IMR-90 (cell line): ENCODE measurements around the gene SEPTIN8. TPM values are rescaled to one million over a fixed set of nuclear protein-coding genes. Genes with fewer than 3 reads are reported as not detected.

Experiments
- ATAC-seq: fragments of 200-7000 bp; cut with Tn5 transposase; 2 replicates; pipeline ENCODE4 v1.9.1; 2020; ENCODE audit warnings: low read depth, mild to moderate bottlenecking, moderate library complexity
- BruUV-seq: library from RNA; stranded (reverse); fragments of 400-500 nt; replicated peaks from 2 replicates; lab custom pipeline; 2021; lab: Mats Ljungman, UMichigan
- CTCF ChIA-PET: fragments of 300-600 bp; formaldehyde crosslinking; extraction: SDS; loops from one replicate; lab custom pipeline; 2021; ENCODE audit warnings: antibody characterized with exemption; lab: Yijun Ruan, JAX
- POLR2A ChIA-PET: fragments of 300-600 bp; sonication (Branson Sonifier 250); formaldehyde crosslinking; loops from one replicate; lab custom pipeline; 2022; ENCODE audit warnings: antibody characterized with exemption; ENCODE audit not compliant: unreplicated experiment; lab: Charles Lee
- DNase-seq: peaks from one replicate; pipeline ENCODE4 v3.0.0; 2013
- H2AFZ ChIP-seq: replicated peaks from 2 replicates; pipeline ENCODE3; 2013; ENCODE audit warnings: low read length, mild to moderate bottlenecking; ENCODE audit not compliant: poor library complexity
- H2AK5ac ChIP-seq: 2 replicates; pipeline ENCODE4 v1.6.1; 2013; ENCODE audit warnings: low read depth, low read length, inconsistent platforms
- H2AK9ac ChIP-seq: replicated peaks from 2 replicates; pipeline ENCODE3; 2013; ENCODE audit warnings: mild to moderate bottlenecking, low read depth, low read length, moderate library complexity; ENCODE audit not compliant: poor library complexity
- H2BK120ac ChIP-seq: 2 replicates; pipeline ENCODE4 v1.6.1; 2013; ENCODE audit warnings: low read depth, low read length, inconsistent platforms
- H2BK15ac ChIP-seq: 3 replicates; pipeline ENCODE4 v1.6.1; 2013; ENCODE audit warnings: low read depth, low read length, inconsistent platforms
- H2BK20ac ChIP-seq: 2 replicates; pipeline ENCODE4 v1.6.1; 2013; ENCODE audit warnings: low read depth, mild to moderate bottlenecking, inconsistent platforms, low read length, moderate library complexity
- H2BK5ac ChIP-seq: 2 replicates; pipeline ENCODE4 v1.6.1; 2013; ENCODE audit warnings: mild to moderate bottlenecking, low read depth, low read length, inconsistent platforms; ENCODE audit not compliant: poor library complexity, severe bottlenecking
- H3K14ac ChIP-seq: replicated peaks from 2 replicates; pipeline ENCODE4 v1.6.1; 2013; ENCODE audit warnings: low read depth, low read length, inconsistent platforms
- H3K18ac ChIP-seq: 2 replicates; pipeline ENCODE4 v1.6.1; 2013; ENCODE audit warnings: low read depth, low read length, control low read depth
- H3K23ac ChIP-seq: 2 replicates; pipeline ENCODE4 v1.6.1; 2013; ENCODE audit warnings: low read depth, low read length, inconsistent platforms
- H3K27ac ChIP-seq: 2 replicates; pipeline ENCODE4 v1.5.1; 2013; ENCODE audit warnings: mild to moderate bottlenecking, control low read depth, low read length; ENCODE audit not compliant: insufficient read depth
- H3K27me3 ChIP-seq: 2 replicates; pipeline ENCODE4 v1.6.1; 2013; ENCODE audit warnings: low read length; ENCODE audit not compliant: control insufficient read depth, insufficient read depth
- H3K36me3 ChIP-seq: 2 replicates; pipeline ENCODE4 v1.6.1; 2013; ENCODE audit warnings: low read length, mixed read lengths; ENCODE audit not compliant: control insufficient read depth, insufficient read depth
- H3K4ac ChIP-seq: 2 replicates; pipeline ENCODE4 v1.6.1; 2013; ENCODE audit warnings: low read depth, low read length, inconsistent platforms
- H3K4me1 ChIP-seq: 2 replicates; pipeline ENCODE4 v1.6.1; 2013; ENCODE audit warnings: low read length, mixed read lengths; ENCODE audit not compliant: control insufficient read depth, insufficient read depth
- H3K4me2 ChIP-seq: 2 replicates; pipeline ENCODE4 v1.6.1; 2013; ENCODE audit warnings: low read depth, mild to moderate bottlenecking, control low read depth, low read length, moderate library complexity
- H3K4me3 ChIP-seq: 2 replicates; pipeline ENCODE4 v1.5.1; 2013; ENCODE audit warnings: low read depth, mild to moderate bottlenecking, control low read depth, low read length, moderate library complexity; ENCODE audit not compliant: insufficient read depth
- H3K56ac ChIP-seq: 2 replicates; pipeline ENCODE4 v1.6.1; 2013; ENCODE audit warnings: low read length, inconsistent platforms; ENCODE audit not compliant: insufficient read depth; ENCODE audit errors: extremely low read depth
- H3K79me1 ChIP-seq, 2 experiments: 2 replicates each; pipeline ENCODE4 v1.6.1; 2013; ENCODE audit warnings: low read length in 2 of 2, inconsistent platforms in 1 of 2, low read depth in 1 of 2
- H3K9ac ChIP-seq: 2 replicates; pipeline ENCODE4 v1.6.1; 2013; ENCODE audit warnings: low read depth, low read length, control low read depth
- H3K9me1 ChIP-seq: 2 replicates; pipeline ENCODE4 v1.6.1; 2013; ENCODE audit warnings: low read length, inconsistent platforms; ENCODE audit not compliant: insufficient read depth
- H3K9me3 ChIP-seq: 2 replicates; pipeline ENCODE4 v1.6.1; 2013; ENCODE audit warnings: low read length; ENCODE audit not compliant: control insufficient read depth, insufficient read depth
- H4K20me1 ChIP-seq: 2 replicates; pipeline ENCODE4 v1.6.1; 2013; ENCODE audit warnings: low read length, inconsistent platforms; ENCODE audit not compliant: insufficient read depth
- H4K5ac ChIP-seq: 2 replicates; pipeline ENCODE4 v1.6.1; 2013; ENCODE audit warnings: mild to moderate bottlenecking, low read depth, low read length, control low read depth
- H4K8ac ChIP-seq, 2 experiments: 2 replicates each; pipeline ENCODE4 v1.6.1; 2013; ENCODE audit warnings: low read depth in 2 of 2, low read length in 2 of 2, control low read depth in 1 of 2, inconsistent platforms in 1 of 2
- H4K91ac ChIP-seq: 2 replicates; pipeline ENCODE4 v1.6.1; 2013; ENCODE audit warnings: low read depth, low read length, inconsistent platforms; ENCODE audit not compliant: insufficient read depth
- BHLHE40 ChIP-seq: fragments of 150-350 bp; IDR thresholded peaks from 2 replicates; pipeline ENCODE4 v1.6.1; 2016; ENCODE audit warnings: mild to moderate bottlenecking, low read depth, low read length
- CEBPB ChIP-seq: IDR thresholded peaks from 2 replicates; pipeline ENCODE4 v1.6.1; 2012; ENCODE audit warnings: low read depth, low read length, improper control_type of control experiment
- CHD1 ChIP-seq: IDR thresholded peaks from 2 replicates; pipeline ENCODE4 v1.6.1; 2012; ENCODE audit warnings: low read depth, low read length, improper control_type of control experiment
- CTCF ChIP-seq: conservative IDR thresholded peaks from 2 replicates; pipeline ENCODE4 v1.5.1; 2012; ENCODE audit warnings: mild to moderate bottlenecking, low read depth, low read length, improper control_type of control experiment
- FOS ChIP-seq: fragments of 150-350 bp; IDR thresholded peaks from 2 replicates; pipeline ENCODE4 v1.6.1; 2016; ENCODE audit warnings: low read depth, low read length
- MAFK ChIP-seq: IDR thresholded peaks from 2 replicates; pipeline ENCODE4 v1.6.1; 2012; ENCODE audit warnings: low read depth, low read length, improper control_type of control experiment
- MAZ ChIP-seq: IDR thresholded peaks from 2 replicates; pipeline ENCODE4 v1.6.1; 2012; ENCODE audit warnings: low read depth, mild to moderate bottlenecking, low read length, improper control_type of control experiment, moderate library complexity, borderline replicate concordance
- MXI1 ChIP-seq: IDR thresholded peaks from 2 replicates; pipeline ENCODE4 v1.6.1; 2012; ENCODE audit warnings: low read depth, mild to moderate bottlenecking, low read length, moderate library complexity, borderline replicate concordance
- NFE2L2 ChIP-seq: fragments of 150-350 bp; IDR thresholded peaks from 2 replicates; pipeline ENCODE4 v1.6.1; 2016; ENCODE audit warnings: low read depth, mild to moderate bottlenecking, low read length
- POLR2A ChIP-seq: IDR thresholded peaks from 2 replicates; pipeline ENCODE4 v1.6.1; 2012; ENCODE audit warnings: mild to moderate bottlenecking, low read depth, low read length
- RAD21 ChIP-seq: IDR thresholded peaks from 2 replicates; pipeline ENCODE4 v1.6.1; 2012; ENCODE audit warnings: low read length, improper control_type of control experiment
- RCOR1 ChIP-seq: IDR thresholded peaks from 2 replicates; pipeline ENCODE4 v1.6.1; 2012; ENCODE audit warnings: mild to moderate bottlenecking, low read length, improper control_type of control experiment; ENCODE audit not compliant: insufficient replicate concordance
- RFX5 ChIP-seq: IDR thresholded peaks from 2 replicates; pipeline ENCODE4 v1.8.0; 2012; ENCODE audit warnings: low read depth, mild to moderate bottlenecking, low read length, moderate library complexity
- SMC3 ChIP-seq: fragments of 150-350 bp; IDR thresholded peaks from 2 replicates; pipeline ENCODE4 v1.6.1; 2016; ENCODE audit warnings: low read depth, mild to moderate bottlenecking, antibody characterized with exemption, low read length, moderate library complexity
- USF2 ChIP-seq: fragments of 150-350 bp; IDR thresholded peaks from 2 replicates; pipeline ENCODE4 v1.6.1; 2017; ENCODE audit warnings: mild to moderate bottlenecking, antibody characterized with exemption, low read length, low read depth
- WGBS, 2 experiments: methylation state at CpG; one replicate each; pipeline versions ENCODE4 v1.1.5 to v1.1.7; 2013; ENCODE audit warnings: missing lambda C conversion rate in 2 of 2; ENCODE audit not compliant: insufficient read length in 1 of 2; ENCODE audit errors: extremely low coverage in 2 of 2; 5-methylcytosine and 5-hydroxymethylcytosine counted together
- dilution Hi-C: fragments of 300-500 bp; cut with HindIII; formaldehyde crosslinking; loops from one replicate; pipeline ENCODE4 v1.14.3; 2018; ENCODE audit warnings: low sequenced_read_pairs; ENCODE audit not compliant: unreplicated experiment
- in situ Hi-C: fragments of 300-500 bp; cut with MboI; formaldehyde crosslinking; loops from 3 replicates; pipeline ENCODE4 v1.14.3; 2019; ENCODE audit warnings: low sequenced_read_pairs, inconsistent platforms, mixed read lengths
- intact Hi-C: fragments of 100-400 bp; cut with micrococcal nuclease; formaldehyde crosslinking; loops from 2 replicates; pipeline ENCODE4 v1.10.0; 2022
- polyA plus RNA-seq, 3 experiments: library from polyadenylated mRNA; depleted of rRNA; stranded (reverse); fragments of >200 nt; gene quantifications; 2 replicates each; pipeline ENCODE4 v1.2.3, GENCODE V29; 2012; ENCODE audit warnings: low replicate concordance in 1 of 3
- total RNA-seq: library from RNA; depleted of rRNA; stranded (reverse); fragments of >200 nt; gene quantifications from 2 replicates; pipeline ENCODE4 v1.2.3, GENCODE V29; 2012
- TF ChIP-seq, protein P1 (sequence below): fragments of 150-350 bp; IDR thresholded peaks from 2 replicates; pipeline ENCODE4 v1.6.1; 2016; ENCODE audit warnings: low read depth, mild to moderate bottlenecking, low read length, moderate library complexity, borderline replicate concordance

SEPTIN8 gene
- total and polyA plus RNA-seq, 2 of the 4 experiments (the other 2 are of a cell fraction): 56.2 to 67.2 TPM

GRCh38 chr5:132766806-132767055 lies 10.3 kb downstream of the SEPTIN8 start:
- dilution Hi-C loops: no loop called here
- peaks cover 17% of the 10 kb centered on the region for H3K4me1 ChIP-seq
- TF ChIP-seq CHD1 (no peak), CTCF (no peak), FOS (no peak), BHLHE40 (no peak), MAZ (no peak), SMC3 (no peak), NFE2L2 (no peak), RCOR1 (no peak), RFX5 (no peak), MAFK (no peak), POLR2A (no peak), MXI1 (no peak), CEBPB (no peak), USF2 (no peak), RAD21 (no peak)
- TF ChIP-seq, protein P1, sequence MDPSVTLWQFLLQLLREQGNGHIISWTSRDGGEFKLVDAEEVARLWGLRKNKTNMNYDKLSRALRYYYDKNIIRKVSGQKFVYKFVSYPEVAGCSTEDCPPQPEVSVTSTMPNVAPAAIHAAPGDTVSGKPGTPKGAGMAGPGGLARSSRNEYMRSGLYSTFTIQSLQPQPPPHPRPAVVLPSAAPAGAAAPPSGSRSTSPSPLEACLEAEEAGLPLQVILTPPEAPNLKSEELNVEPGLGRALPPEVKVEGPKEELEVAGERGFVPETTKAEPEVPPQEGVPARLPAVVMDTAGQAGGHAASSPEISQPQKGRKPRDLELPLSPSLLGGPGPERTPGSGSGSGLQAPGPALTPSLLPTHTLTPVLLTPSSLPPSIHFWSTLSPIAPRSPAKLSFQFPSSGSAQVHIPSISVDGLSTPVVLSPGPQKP: no peak
- H4K91ac ChIP-seq: no peak overlapping the region
- peaks cover 37% of the 10 kb centered on the region for H3K9me1 ChIP-seq
- WGBS, 2 experiments: no CpG with 5 or more reads among the region's 1 CpG
- H3K9ac ChIP-seq: no peak overlapping the region
- in situ Hi-C loops: no loop called here
- no peak overlapping the region; the same call in 1 of the 2 replicates for H2BK20ac ChIP-seq
- no peak overlapping the region for H2BK15ac ChIP-seq
- H3K36me3 ChIP-seq: peaks cover 27% of the 10 kb centered on the region
- ATAC-seq (no peak), DNase-seq (no peak)
- H3K56ac ChIP-seq: no peak overlapping the region
- no peak overlapping the region for H3K27ac ChIP-seq
- BruUV-seq: no TSS peak
- no peaks in the 10 kb centered on the region for H3K9me3 ChIP-seq
- H3K23ac ChIP-seq: no peak overlapping the region
- no peak overlapping the region for H4K5ac ChIP-seq
- H2BK5ac ChIP-seq: no peak overlapping the region
- H3K18ac ChIP-seq: no peak overlapping the region
- CTCF ChIA-PET: interaction anchor here (0.9 to 1.3 kb wide), 2 partner anchors 12 to 54 kb away, joined by 3 to 5 read pairs; no protein-coding TSS in a partner anchor
- POLR2A ChIA-PET: interaction anchor here (0.9 kb wide), 1 partner anchor 54 kb away, joined by 5 read pairs; no protein-coding TSS in a partner anchor
- peak overlapping the region; percentile 90; the same call in 1 of the 2 replicates for H3K4ac ChIP-seq
- no peak overlapping the region; a peak in 1 of 4 replicates for H4K8ac ChIP-seq
- H2AFZ ChIP-seq: no peak overlapping the region
- peaks cover 29 to 65% of the 10 kb centered on the region in 2 experiments for H3K79me1 ChIP-seq
- no peak overlapping the region for H2AK9ac ChIP-seq
- H3K27me3 ChIP-seq: no peaks in the 10 kb centered on the region
- no peak overlapping the region for H3K4me2 ChIP-seq
- no peak overlapping the region for H3K14ac ChIP-seq
- peaks cover 37% of the 10 kb centered on the region for H4K20me1 ChIP-seq
- 0 out of 2 replicates have a peak overlapping the region, but pooled peaks have one; percentile 10 for H2BK120ac ChIP-seq
- intact Hi-C loops: no loop called here
- peak overlapping the region; percentile 28; the same call in 1 of the 2 replicates for H2AK5ac ChIP-seq
- no peak overlapping the region for H3K4me3 ChIP-seq
